ENCODE results near the gene RAP1B. TPM values are rescaled to one million over a fixed set of nuclear protein-coding genes. Genes with fewer than 3 reads are reported as not detected.

The RAP1B gene
- total and polyA plus RNA-seq, 2 of the 13 experiments (the other 11 are each of a cell fraction or from before 2014, with no cell fraction given), result 71.1 to 92.7 TPM

GRCh38 chr12:68686595-68687521 is 76.2 kb downstream of the RAP1B start, which contains the start of gene NUP107 (continued):
- TF ChIP-seq, protein P1, sequence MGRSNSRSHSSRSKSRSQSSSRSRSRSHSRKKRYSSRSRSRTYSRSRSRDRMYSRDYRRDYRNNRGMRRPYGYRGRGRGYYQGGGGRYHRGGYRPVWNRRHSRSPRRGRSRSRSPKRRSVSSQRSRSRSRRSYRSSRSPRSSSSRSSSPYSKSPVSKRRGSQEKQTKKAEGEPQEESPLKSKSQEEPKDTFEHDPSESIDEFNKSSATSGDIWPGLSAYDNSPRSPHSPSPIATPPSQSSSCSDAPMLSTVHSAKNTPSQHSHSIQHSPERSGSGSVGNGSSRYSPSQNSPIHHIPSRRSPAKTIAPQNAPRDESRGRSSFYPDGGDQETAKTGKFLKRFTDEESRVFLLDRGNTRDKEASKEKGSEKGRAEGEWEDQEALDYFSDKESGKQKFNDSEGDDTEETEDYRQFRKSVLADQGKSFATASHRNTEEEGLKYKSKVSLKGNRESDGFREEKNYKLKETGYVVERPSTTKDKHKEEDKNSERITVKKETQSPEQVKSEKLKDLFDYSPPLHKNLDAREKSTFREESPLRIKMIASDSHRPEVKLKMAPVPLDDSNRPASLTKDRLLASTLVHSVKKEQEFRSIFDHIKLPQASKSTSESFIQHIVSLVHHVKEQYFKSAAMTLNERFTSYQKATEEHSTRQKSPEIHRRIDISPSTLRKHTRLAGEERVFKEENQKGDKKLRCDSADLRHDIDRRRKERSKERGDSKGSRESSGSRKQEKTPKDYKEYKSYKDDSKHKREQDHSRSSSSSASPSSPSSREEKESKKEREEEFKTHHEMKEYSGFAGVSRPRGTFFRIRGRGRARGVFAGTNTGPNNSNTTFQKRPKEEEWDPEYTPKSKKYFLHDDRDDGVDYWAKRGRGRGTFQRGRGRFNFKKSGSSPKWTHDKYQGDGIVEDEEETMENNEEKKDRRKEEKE (IDR thresholded peaks at IDR 0.05), result no peak
- peak; percentile 74; the same call in 1 of the 2 replicates for TF ChIP-seq ZNF777 (CRISPR knock-in tag; IDR thresholded peaks at IDR 0.05)
- TF ChIP-seq DNMT1 (CRISPR knock-in tag; IDR thresholded peaks at IDR 0.05), result 0 out of 2 replicates have a peak, but pooled peaks have one; percentile 45
- peak; percentile 91; the same call in 1 of the 2 replicates for TF ChIP-seq THAP9 (CRISPR knock-in tag; IDR thresholded peaks at IDR 0.05; ENCODE audit: borderline replicate concordance)
- no peak for TF ChIP-seq RFX1 (IDR thresholded peaks at IDR 0.05)
- TF ChIP-seq RARA (CRISPR knock-in tag; IDR thresholded peaks at IDR 0.05), result peak; percentile 24
- TF ChIP-seq THAP11 (CRISPR knock-in tag; IDR thresholded peaks at IDR 0.05), result peak; percentile 97
- TF ChIP-seq, protein P2, sequence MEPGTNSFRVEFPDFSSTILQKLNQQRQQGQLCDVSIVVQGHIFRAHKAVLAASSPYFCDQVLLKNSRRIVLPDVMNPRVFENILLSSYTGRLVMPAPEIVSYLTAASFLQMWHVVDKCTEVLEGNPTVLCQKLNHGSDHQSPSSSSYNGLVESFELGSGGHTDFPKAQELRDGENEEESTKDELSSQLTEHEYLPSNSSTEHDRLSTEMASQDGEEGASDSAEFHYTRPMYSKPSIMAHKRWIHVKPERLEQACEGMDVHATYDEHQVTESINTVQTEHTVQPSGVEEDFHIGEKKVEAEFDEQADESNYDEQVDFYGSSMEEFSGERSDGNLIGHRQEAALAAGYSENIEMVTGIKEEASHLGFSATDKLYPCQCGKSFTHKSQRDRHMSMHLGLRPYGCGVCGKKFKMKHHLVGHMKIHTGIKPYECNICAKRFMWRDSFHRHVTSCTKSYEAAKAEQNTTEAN (CRISPR knock-in tag; conservative IDR thresholded peaks at IDR 0.05), result peak; percentile 30; the same call in 1 of the 2 replicates
- peak; percentile 86 for TF ChIP-seq RFXANK (CRISPR knock-in tag; IDR thresholded peaks at IDR 0.05)
- no peak for TF ChIP-seq FIP1L1 (IDR thresholded peaks at IDR 0.05; ENCODE audit: borderline replicate concordance, insufficient read depth, low read depth, low read length)
- TF ChIP-seq ZNF570 (CRISPR knock-in tag; IDR thresholded peaks at IDR 0.05; ENCODE audit: borderline replicate concordance), result no peak
- TF ChIP-seq, protein P3, sequence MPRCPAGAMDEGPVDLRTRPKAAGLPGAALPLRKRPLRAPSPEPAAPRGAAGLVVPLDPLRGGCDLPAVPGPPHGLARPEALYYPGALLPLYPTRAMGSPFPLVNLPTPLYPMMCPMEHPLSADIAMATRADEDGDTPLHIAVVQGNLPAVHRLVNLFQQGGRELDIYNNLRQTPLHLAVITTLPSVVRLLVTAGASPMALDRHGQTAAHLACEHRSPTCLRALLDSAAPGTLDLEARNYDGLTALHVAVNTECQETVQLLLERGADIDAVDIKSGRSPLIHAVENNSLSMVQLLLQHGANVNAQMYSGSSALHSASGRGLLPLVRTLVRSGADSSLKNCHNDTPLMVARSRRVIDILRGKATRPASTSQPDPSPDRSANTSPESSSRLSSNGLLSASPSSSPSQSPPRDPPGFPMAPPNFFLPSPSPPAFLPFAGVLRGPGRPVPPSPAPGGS (CRISPR knock-in tag; IDR thresholded peaks at IDR 0.05), result peak; percentile 75; the same call in 1 of the 2 replicates
- TF ChIP-seq JUNB (CRISPR knock-in tag; IDR thresholded peaks at IDR 0.05; ENCODE audit: borderline replicate concordance), result no peak
- no peak for TF ChIP-seq IRX3 (CRISPR knock-in tag; IDR thresholded peaks at IDR 0.05; ENCODE audit: borderline replicate concordance, low read depth)
- peak; percentile 72 for TF ChIP-seq ZKSCAN1 (IDR thresholded peaks at IDR 0.05; ENCODE audit: low read length)
- TF ChIP-seq RXRA (CRISPR knock-in tag; IDR thresholded peaks at IDR 0.05), result peak; percentile 71

Measured in HepG2 (cell line).